Measurements from ENCODE around the gene GSTM2. TPM values are rescaled to one million over a fixed set of nuclear protein-coding genes. Genes with fewer than 3 reads are reported as not detected.
"Not testable (repeated sequence)": the region's sequence is repeated elsewhere in the genome, so short reads cannot be mapped to it uniquely, and the experiment has no call there.

GSTM2 gene
- total and polyA plus RNA-seq, 5 donors: 50.3 to 99.5 (median 76.4) TPM

- Histone ChIP-seq H3K27ac (ENCODE audit: low read length) (no peak overlapping the region), H3K4me1 (ENCODE audit: control insufficient read depth, insufficient read depth, low read length) (no peaks in the 10 kb centered on the region), H3K9me3 (ENCODE audit: control insufficient read depth, low read length) (no peaks in the 10 kb centered on the region), H3K27me3 (ENCODE audit: control insufficient read depth, insufficient read depth) (no peaks in the 10 kb centered on the region), H3K4me3 (ENCODE audit: low read length) (no peak overlapping the region)
- ATAC-seq: no peak
- 87% methylated on average over 2 of the region's 2 CpGs for WGBS
- DNase-seq: no peak
- intact Hi-C loops (cut with DNase I): no loop called here
Observed at GRCh38 chr1:109661391-109661790, 6.5 kb upstream of the GSTM2 start.

GRCh38 chr1:109664671-109665070 lies 3.2 kb upstream of the GSTM2 start:
- no peaks in the 10 kb centered on the region for H3K9me3 ChIP-seq (ENCODE audit: control insufficient read depth, low read length)
- H3K4me3 ChIP-seq (ENCODE audit: low read length): no peak overlapping the region
- intact Hi-C loops (cut with DNase I): no loop called here
- DNase-seq (no peak), ATAC-seq (no peak)
- 94% methylated on average over 1 of the region's 1 CpG for WGBS
- no peaks in the 10 kb centered on the region for H3K27me3 ChIP-seq (ENCODE audit: control insufficient read depth, insufficient read depth)
- no peak overlapping the region for H3K27ac ChIP-seq (ENCODE audit: low read length)
- peaks cover 2% of the 10 kb centered on the region for H3K4me1 ChIP-seq (ENCODE audit: control insufficient read depth, insufficient read depth, low read length)

- ATAC-seq: no peak
- H3K4me3 ChIP-seq (ENCODE audit: low read length): peak overlapping the region; percentile 81
- no peaks in the 10 kb centered on the region for H3K9me3 ChIP-seq (ENCODE audit: control insufficient read depth, low read length)
- H3K27ac ChIP-seq (ENCODE audit: low read length): no peak overlapping the region
- peaks cover 2% of the 10 kb centered on the region for H3K4me1 ChIP-seq (ENCODE audit: control insufficient read depth, insufficient read depth, low read length)
- intact Hi-C loops (cut with DNase I): no loop called here
- H3K27me3 ChIP-seq (ENCODE audit: control insufficient read depth, insufficient read depth): no peaks in the 10 kb centered on the region
- WGBS: 6% methylated on average over 26 of the region's 26 CpGs
- DNase-seq: peak in 2 of 3 donors; percentile 46 to 57
Observed at GRCh38 chr1:109668123-109668775, 392 bp downstream of the GSTM2 start.

DNA sequence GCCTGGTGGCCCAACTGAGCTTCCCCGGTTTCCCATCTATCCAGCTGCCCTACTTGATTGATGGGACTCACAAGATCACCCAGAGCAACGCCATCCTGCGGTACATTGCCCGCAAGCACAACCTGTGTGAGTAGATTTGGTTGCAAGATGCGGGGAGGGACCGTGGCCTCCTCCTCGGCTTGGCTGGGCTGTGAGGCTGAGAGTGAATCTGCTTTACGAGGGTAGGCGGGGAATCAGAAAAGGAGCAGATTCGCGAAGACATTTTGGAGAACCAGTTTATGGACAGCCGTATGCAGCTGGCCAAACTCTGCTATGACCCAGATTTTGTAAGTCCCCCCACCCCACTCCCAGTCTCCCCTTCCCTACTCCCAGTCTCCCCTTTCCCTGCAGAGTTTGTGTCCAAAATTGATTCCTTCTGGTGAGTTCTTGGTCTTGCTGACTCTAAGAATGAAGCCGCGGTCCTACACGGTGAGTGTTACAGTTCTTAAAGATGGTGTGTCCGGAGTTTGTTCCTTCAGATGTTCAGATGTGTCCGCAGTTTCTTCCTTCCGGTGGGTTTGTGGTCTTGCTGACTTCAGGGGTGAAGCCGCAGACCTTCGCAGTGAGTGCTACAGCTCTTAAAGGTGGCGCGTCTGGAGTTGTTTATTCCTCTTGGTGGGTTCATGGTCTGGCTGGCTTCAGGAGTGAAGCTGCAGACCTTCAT lies 1.5 kb downstream of the GSTM2 start:
- H3K4me1 ChIP-seq (ENCODE audit: control insufficient read depth, insufficient read depth, low read length): peaks cover 2% of the 10 kb centered on the region
- ATAC-seq (no peak), DNase-seq (no peak)
- intact Hi-C loops (cut with DNase I): no loop called here
- H3K27me3 ChIP-seq (ENCODE audit: control insufficient read depth, insufficient read depth): no peaks in the 10 kb centered on the region
- H3K27ac ChIP-seq (ENCODE audit: low read length): no peak overlapping the region
- 93% methylated on average over 22 of the region's 22 CpGs for WGBS
- no peaks in the 10 kb centered on the region for H3K9me3 ChIP-seq (ENCODE audit: control insufficient read depth, low read length)
- no peak overlapping the region for H3K4me3 ChIP-seq (ENCODE audit: low read length)

- H3K9me3 ChIP-seq (ENCODE audit: control insufficient read depth, low read length); H3K27ac ChIP-seq (ENCODE audit: low read length); H3K4me1 ChIP-seq (ENCODE audit: control insufficient read depth, insufficient read depth, low read length); H3K27me3 ChIP-seq (ENCODE audit: control insufficient read depth, insufficient read depth); DNase-seq; H3K4me3 ChIP-seq (ENCODE audit: low read length); ATAC-seq; intact Hi-C loops (cut with DNase I): not testable (repeated sequence)
- 98% methylated on average over 5 of the region's 5 CpGs for WGBS
Observed at GRCh38 chr1:109669949-109670302, 2.1 kb downstream of the GSTM2 start.

GRCh38 chr1:109671067-109671466 lies 3.2 kb downstream of the GSTM2 start:
- DNase-seq (no peak), ATAC-seq (no peak)
- no peaks in the 10 kb centered on the region for H3K27me3 ChIP-seq (ENCODE audit: control insufficient read depth, insufficient read depth)
- no peak overlapping the region for H3K4me3 ChIP-seq (ENCODE audit: low read length)
- H3K27ac ChIP-seq (ENCODE audit: low read length): no peak overlapping the region
- H3K9me3 ChIP-seq (ENCODE audit: control insufficient read depth, low read length): no peaks in the 10 kb centered on the region
- H3K4me1 ChIP-seq (ENCODE audit: control insufficient read depth, insufficient read depth, low read length): peaks cover 2% of the 10 kb centered on the region
- WGBS: 93% methylated on average over 5 of the region's 5 CpGs
- intact Hi-C loops (cut with DNase I): no loop called here

DNA sequence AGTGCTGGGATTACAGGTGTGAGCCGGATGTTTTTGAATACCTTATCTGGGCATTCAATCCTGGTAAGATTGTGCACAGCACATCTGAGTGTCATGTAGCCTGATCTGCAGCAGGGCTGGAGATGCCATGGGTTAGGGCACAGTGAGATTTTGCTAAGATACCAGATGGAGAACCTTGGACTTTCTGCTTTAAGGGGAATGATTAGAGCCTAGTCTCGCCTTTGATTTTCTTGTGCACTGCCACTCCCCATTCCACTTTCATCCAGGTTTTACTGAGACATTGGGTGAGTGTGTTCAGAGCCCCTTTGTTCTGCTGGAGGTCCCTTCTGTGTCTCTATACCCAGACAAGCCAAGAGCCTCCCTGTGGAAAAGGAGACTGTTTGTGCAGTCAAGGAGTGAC lies 6.0 kb downstream of the GSTM2 start:
- DNase-seq; H3K27ac ChIP-seq (ENCODE audit: low read length); H3K9me3 ChIP-seq (ENCODE audit: control insufficient read depth, low read length); intact Hi-C loops (cut with DNase I); H3K27me3 ChIP-seq (ENCODE audit: control insufficient read depth, insufficient read depth); H3K4me3 ChIP-seq (ENCODE audit: low read length); H3K4me1 ChIP-seq (ENCODE audit: control insufficient read depth, insufficient read depth, low read length); ATAC-seq: not testable (repeated sequence)
- WGBS: 96% methylated on average over 2 of the region's 2 CpGs

DNA sequence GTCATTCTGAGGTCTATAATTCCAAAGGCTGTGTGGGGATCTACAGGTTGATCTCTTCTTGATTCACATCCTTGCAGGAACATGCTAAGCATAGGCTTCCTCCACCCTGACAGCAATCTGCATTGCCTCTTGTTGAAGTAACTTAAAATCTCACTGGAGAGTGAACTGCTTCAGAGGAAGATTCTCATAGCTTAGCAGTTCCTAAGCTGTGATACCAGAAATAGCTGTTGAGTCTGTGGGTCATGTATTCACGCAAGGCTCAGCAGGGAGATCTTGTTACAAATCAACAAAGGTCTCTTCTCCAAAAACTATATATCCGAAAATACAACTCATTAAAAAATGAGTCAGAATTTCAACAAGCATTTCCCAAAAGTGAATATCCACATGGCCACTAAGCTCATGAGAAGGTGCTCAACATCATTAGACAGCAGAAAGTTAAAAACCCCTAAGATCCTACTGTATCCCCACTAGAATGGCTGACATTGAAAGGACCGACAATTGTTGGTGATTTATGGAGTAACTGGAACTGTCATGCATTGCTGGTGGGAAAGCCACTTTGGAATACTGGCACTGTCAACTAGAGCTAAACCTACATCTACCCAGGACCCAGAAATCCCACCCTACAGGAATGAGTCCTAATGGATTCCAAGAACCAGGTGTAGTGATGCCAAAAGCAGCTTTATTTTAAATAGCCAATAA lies 9.0 kb downstream of the GSTM2 start:
- ATAC-seq; H3K4me1 ChIP-seq (ENCODE audit: control insufficient read depth, insufficient read depth, low read length); DNase-seq; H3K27ac ChIP-seq (ENCODE audit: low read length); intact Hi-C loops (cut with DNase I); H3K27me3 ChIP-seq (ENCODE audit: control insufficient read depth, insufficient read depth); H3K9me3 ChIP-seq (ENCODE audit: control insufficient read depth, low read length); H3K4me3 ChIP-seq (ENCODE audit: low read length): not testable (repeated sequence)
- 91% methylated on average over 3 of the region's 3 CpGs for WGBS

GRCh38 chr1:109677459-109677858 lies 9.6 kb downstream of the GSTM2 start:
- intact Hi-C loops (cut with DNase I): no loop called here
- no peaks in the 10 kb centered on the region for H3K4me1 ChIP-seq (ENCODE audit: control insufficient read depth, insufficient read depth, low read length)
- no peak overlapping the region for H3K27ac ChIP-seq (ENCODE audit: low read length)
- 68% methylated on average over 3 of the region's 3 CpGs for whole genome bisulfite sequencing
- no peaks in the 10 kb centered on the region for H3K27me3 ChIP-seq (ENCODE audit: control insufficient read depth, insufficient read depth)
- H3K9me3 ChIP-seq (ENCODE audit: control insufficient read depth, low read length): no peaks in the 10 kb centered on the region
- no peak for DNase-seq
- no peak for ATAC-seq
- no peak overlapping the region for H3K4me3 ChIP-seq (ENCODE audit: low read length)

DNA sequence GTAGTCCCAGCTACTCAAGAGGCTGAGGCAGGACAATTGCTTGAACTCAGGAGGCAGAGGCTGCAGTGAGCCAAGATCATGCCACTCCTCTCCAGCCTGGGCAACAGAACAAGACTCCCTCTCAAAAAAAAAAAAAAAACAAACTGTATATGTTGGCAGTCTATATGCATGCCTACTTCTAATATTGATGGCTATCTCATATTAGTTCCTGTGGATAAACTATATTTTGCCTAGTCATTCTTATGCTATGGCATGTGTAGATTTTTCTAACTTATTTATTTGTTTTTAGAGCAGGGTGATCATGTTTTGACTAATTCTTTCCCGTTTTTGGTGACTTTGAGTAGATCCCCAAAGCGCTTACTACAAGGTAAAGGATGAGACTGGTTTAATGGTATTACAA lies 10.8 kb downstream of the GSTM2 start:
- H3K4me3 ChIP-seq (ENCODE audit: low read length); intact Hi-C loops (cut with DNase I); H3K4me1 ChIP-seq (ENCODE audit: control insufficient read depth, insufficient read depth, low read length); H3K9me3 ChIP-seq (ENCODE audit: control insufficient read depth, low read length); H3K27me3 ChIP-seq (ENCODE audit: control insufficient read depth, insufficient read depth); DNase-seq; ATAC-seq; H3K27ac ChIP-seq (ENCODE audit: low read length): not testable (repeated sequence)
- 87% methylated on average over 2 of the region's 2 CpGs for WGBS

- 88% methylated on average over 6 of the region's 6 CpGs for WGBS
- DNase-seq; H3K9me3 ChIP-seq (ENCODE audit: control insufficient read depth, low read length); H3K4me3 ChIP-seq (ENCODE audit: low read length); H3K4me1 ChIP-seq (ENCODE audit: control insufficient read depth, insufficient read depth, low read length); H3K27ac ChIP-seq (ENCODE audit: low read length); H3K27me3 ChIP-seq (ENCODE audit: control insufficient read depth, insufficient read depth); ATAC-seq; intact Hi-C loops (cut with DNase I): not testable (repeated sequence)
Observed at GRCh38 chr1:109684777-109685176, 16.9 kb downstream of the GSTM2 start.

Measured in right cardiac atrium (tissue), 5 donors.